Measurements from ENCODE around the gene LASP1.

Gene LASP1

GRCh38 chr17:38919316-38920078 lies 49.6 kb downstream of the LASP1 start:
- TF ChIP-seq CTCF (IDR thresholded peaks at IDR 0.05; ENCODE audit: borderline replicate concordance, insufficient read depth, low read depth, low read length) = no peak
- no peak overlapping the region for H3K4me3 ChIP-seq (ENCODE audit: low read depth, low read length)

- H3K4me3 ChIP-seq (ENCODE audit: low read depth, low read length) = no peak overlapping the region
- no peak for TF ChIP-seq CTCF (IDR thresholded peaks at IDR 0.05; ENCODE audit: borderline replicate concordance, insufficient read depth, low read depth, low read length)
Measured at GRCh38 chr17:38920374-38921291, 50.8 kb downstream of the LASP1 start.

- no peak overlapping the region for H3K4me3 ChIP-seq (ENCODE audit: low read depth, low read length)
- TF ChIP-seq CTCF (IDR thresholded peaks at IDR 0.05; ENCODE audit: borderline replicate concordance, insufficient read depth, low read depth, low read length) = no peak
Measured at GRCh38 chr17:38921756-38922411, 52.0 kb downstream of the LASP1 start.

GRCh38 chr17:38922538-38923297 lies 52.9 kb downstream of the LASP1 start:
- no peak for TF ChIP-seq CTCF (IDR thresholded peaks at IDR 0.05; ENCODE audit: borderline replicate concordance, insufficient read depth, low read depth, low read length)
- no peak overlapping the region for H3K4me3 ChIP-seq (ENCODE audit: low read depth, low read length)

GRCh38 chr17:38925263-38925995 lies 55.6 kb downstream of the LASP1 start, which contains the start of gene LASP1NB:
LASP1NB (plus strand) TSS chr17:38925614.
- no peak within 1 kb of the TSS for H3K4me3 ChIP-seq (ENCODE audit: low read depth, low read length)
- TF ChIP-seq CTCF (IDR thresholded peaks at IDR 0.05; ENCODE audit: borderline replicate concordance, insufficient read depth, low read depth, low read length) = no peak

All from GM12875 (cell line).